SK-N-SH (cell line): ENCODE measurements around the gene GRIK1. TPM values are rescaled to one million over a fixed set of nuclear protein-coding genes. Genes with fewer than 3 reads are reported as not detected.

ENCODE experiments used
- CTCF ChIA-PET: fragments of 300-600, 350-600 bp; formaldehyde crosslinking; extraction: SDS; loops from one replicate; lab custom pipeline; 2021; lab: Yijun Ruan, JAX
- POLR2A ChIA-PET: fragments of 350-600 bp; sonication (Branson Sonifier 250); formaldehyde crosslinking; extraction: SDS; loops from one replicate; lab custom pipeline; 2020; ENCODE audit warnings: antibody characterized with exemption, inconsistent platforms; lab: Yijun Ruan, JAX
- DNase-seq: peaks from one replicate; pipeline ENCODE4 v3.0.0; 2012
- H2AFZ ChIP-seq: fragments of 200-600 bp; sonication (generic); 2 replicates; pipeline ENCODE4 v1.8.1; 2016; ENCODE audit warnings: antibody characterized with exemption, mild to moderate bottlenecking, low read depth
- H3F3A ChIP-seq: fragments of 200-600 bp; sonication (generic); replicated peaks from 2 replicates; pipeline ENCODE3; 2016; ENCODE audit warnings: antibody characterized with exemption, mild to moderate bottlenecking; ENCODE audit not compliant: insufficient read depth
- H3K27ac ChIP-seq, 2 experiments: fragments of 200-500 bp in 1 of 2; fragments of 200-600 bp in 1 of 2; sonication (Bioruptor generic) in 1 of 2; sonication (generic), shearing (Covaris generic) in 1 of 2; 2 replicates each; pipeline versions ENCODE4 v1.5.1 to v1.6.1; 2014 to 2016; ENCODE audit warnings: low read depth in 2 of 2, inconsistent platforms in 1 of 2, low read length in 1 of 2, mild to moderate bottlenecking in 1 of 2, mixed read lengths in 1 of 2
- H3K27me3 ChIP-seq: fragments of 200-600 bp; sonication (generic), shearing (Covaris generic); 2 replicates; pipeline ENCODE4 v1.6.1; 2016; ENCODE audit warnings: mixed run types; ENCODE audit not compliant: insufficient read depth
- H3K36me3 ChIP-seq, 2 experiments: fragments of 200-500 bp in 1 of 2; fragments of 200-600 bp in 1 of 2; sonication (Bioruptor generic) in 1 of 2; sonication (generic) in 1 of 2; replicated peaks in 1 of 2; 2 replicates each; pipeline versions ENCODE3 to v1.5.1; 2014 to 2016; ENCODE audit warnings: low read length in 1 of 2, mild to moderate bottlenecking in 1 of 2; ENCODE audit not compliant: insufficient read depth in 2 of 2, control insufficient read depth in 1 of 2
- H3K4me1 ChIP-seq, 2 experiments: fragments of 200-500 bp in 1 of 2; fragments of 200-600 bp in 1 of 2; sonication (Bioruptor generic) in 1 of 2; sonication (generic), shearing (Covaris generic) in 1 of 2; 2 replicates each; pipeline versions ENCODE4 v1.5.1 to v1.6.1; 2014 to 2016; ENCODE audit warnings: low read depth in 1 of 2, low read length in 1 of 2, mixed run types in 1 of 2; ENCODE audit not compliant: insufficient read depth in 2 of 2, control insufficient read depth in 1 of 2
- H3K4me2 ChIP-seq: fragments of 200-600 bp; sonication (generic), shearing (Covaris generic); 2 replicates; pipeline ENCODE4 v1.6.1; 2017; ENCODE audit warnings: mixed run types
- H3K4me3 ChIP-seq, 2 experiments: fragments of 200-500 bp in 1 of 2; fragments of 200-600 bp in 1 of 2; sonication (Bioruptor generic) in 1 of 2; sonication (generic), shearing (Covaris generic) in 1 of 2; 2 replicates each; pipeline versions ENCODE4 v1.5.1 to v1.8.1; 2014 to 2016; ENCODE audit warnings: low read depth in 2 of 2, inconsistent platforms in 1 of 2, low read length in 1 of 2, mild to moderate bottlenecking in 1 of 2, mixed read lengths in 1 of 2, moderate library complexity in 1 of 2
- H3K79me2 ChIP-seq: fragments of 200-600 bp; sonication (generic); 2 replicates; pipeline ENCODE4 v1.8.1; 2017; ENCODE audit warnings: mild to moderate bottlenecking; ENCODE audit not compliant: insufficient read depth
- H3K9ac ChIP-seq: fragments of 200-600 bp; sonication (generic); 2 replicates; pipeline ENCODE4 v1.6.1; 2017; ENCODE audit warnings: mixed run types
- H3K9me2 ChIP-seq: fragments of 200-600 bp; sonication (generic); 2 replicates; pipeline ENCODE4 v1.6.1; 2017; ENCODE audit warnings: mixed run types
- H3K9me3 ChIP-seq: fragments of 200-600 bp; sonication (generic); 2 replicates; pipeline ENCODE4 v1.6.1; 2017; ENCODE audit warnings: mixed run types, mild to moderate bottlenecking, moderate library complexity
- H4K20me1 ChIP-seq: fragments of 200-600 bp; sonication (generic); 2 replicates; pipeline ENCODE4 v1.6.1; 2017; ENCODE audit warnings: mild to moderate bottlenecking, mixed run types; ENCODE audit not compliant: insufficient read depth
- ELF1 ChIP-seq: IDR thresholded peaks from 2 replicates; pipeline ENCODE4 v1.4.0; 2012
- EP300 ChIP-seq, 2 experiments: IDR thresholded peaks; 2 replicates each; pipeline versions ENCODE4 v1.4.0 to v1.6.1; 2012; ENCODE audit warnings: borderline replicate concordance in 1 of 2, low read depth in 1 of 2, low read length in 1 of 2
- FOSL2 ChIP-seq: IDR thresholded peaks from 2 replicates; pipeline ENCODE4 v1.4.0; 2012; ENCODE audit warnings: low read depth, mild to moderate bottlenecking, moderate library complexity, borderline replicate concordance
- FOXJ3 ChIP-seq: sonication (generic); formaldehyde crosslinking; IDR thresholded peaks from 2 replicates; pipeline ENCODE4 v1.5.1; 2020; ENCODE audit warnings: mild to moderate bottlenecking, missing genetic modification reagents
- GABPA ChIP-seq: IDR thresholded peaks from 2 replicates; pipeline ENCODE4 v1.4.0; 2012; ENCODE audit warnings: low read depth, mild to moderate bottlenecking
- GATA2 ChIP-seq: sonication (generic); formaldehyde crosslinking; IDR thresholded peaks from 2 replicates; pipeline ENCODE4 v1.5.0; 2020; ENCODE audit warnings: mild to moderate bottlenecking, missing genetic modification reagents
- IRF3 ChIP-seq: fragments of 150-350 bp; IDR thresholded peaks from 2 replicates; pipeline ENCODE4 v1.6.1; 2016; ENCODE audit warnings: mild to moderate bottlenecking, low read depth, low read length
- JUND ChIP-seq: IDR thresholded peaks from 2 replicates; pipeline ENCODE4 v1.4.0; 2012
- MAX ChIP-seq: IDR thresholded peaks from 2 replicates; pipeline ENCODE4 v1.4.0; 2012; ENCODE audit warnings: low read depth
- NFIC ChIP-seq: IDR thresholded peaks from 2 replicates; pipeline ENCODE4 v1.4.0; 2012; ENCODE audit warnings: borderline replicate concordance
- NRF1 ChIP-seq: IDR thresholded peaks from 2 replicates; pipeline ENCODE4 v1.6.1; 2012; ENCODE audit warnings: low read depth, mild to moderate bottlenecking, low read length
- PBX3 ChIP-seq: IDR thresholded peaks from 2 replicates; pipeline ENCODE4; 2012
- POLR2AphosphoS5 ChIP-seq: IDR thresholded peaks from 2 replicates; pipeline ENCODE4 v1.6.1; 2012; ENCODE audit warnings: low read depth, low read length
- RAD21 ChIP-seq: IDR thresholded peaks from 2 replicates; pipeline ENCODE4 v1.6.1; 2012; ENCODE audit warnings: mild to moderate bottlenecking, low read length
- RFX5 ChIP-seq: IDR thresholded peaks from 2 replicates; pipeline ENCODE4 v1.6.1; 2012; ENCODE audit warnings: mild to moderate bottlenecking, improper control_type of control experiment, low read length
- SIN3A ChIP-seq: IDR thresholded peaks from 2 replicates; pipeline ENCODE4 v1.6.1; 2012; ENCODE audit warnings: low read depth, mild to moderate bottlenecking, low read length, moderate library complexity, borderline replicate concordance
- SMC3 ChIP-seq: IDR thresholded peaks from 2 replicates; pipeline ENCODE4 v1.6.1; 2012; ENCODE audit warnings: low read depth, low read length, improper control_type of control experiment
- TAF1 ChIP-seq: IDR thresholded peaks from 2 replicates; pipeline ENCODE4 v1.6.1; 2012; ENCODE audit warnings: low read depth, mild to moderate bottlenecking, low read length, moderate library complexity, borderline replicate concordance
- TCF12 ChIP-seq: IDR thresholded peaks from 2 replicates; pipeline ENCODE4 v1.4.0; 2012
- TEAD4 ChIP-seq: IDR thresholded peaks from 2 replicates; pipeline ENCODE4 v1.4.0; 2012; ENCODE audit warnings: mild to moderate bottlenecking, borderline replicate concordance; ENCODE audit not compliant: insufficient read depth
- WGBS: methylation state at CpG from one replicate; pipeline ENCODE4 v1.1.6; 2017; ENCODE audit warnings: low lambda C conversion rate; 5-methylcytosine and 5-hydroxymethylcytosine counted together
- polyA plus RNA-seq, 3 experiments: library from polyadenylated mRNA; depleted of rRNA; stranded (reverse); fragments of >200 nt; gene quantifications; 2 replicates each; pipeline ENCODE4 v1.2.3, GENCODE V29; 2012
- TF ChIP-seq, protein P1 (sequence below): IDR thresholded peaks from 2 replicates; pipeline ENCODE4 v1.6.1; 2012; ENCODE audit warnings: mild to moderate bottlenecking, low read depth, low read length, moderate library complexity

The GRIK1 gene
- polyA plus RNA-seq, 1 of the 3 experiments (the other 2 are of a cell fraction), result not detected

DNA sequence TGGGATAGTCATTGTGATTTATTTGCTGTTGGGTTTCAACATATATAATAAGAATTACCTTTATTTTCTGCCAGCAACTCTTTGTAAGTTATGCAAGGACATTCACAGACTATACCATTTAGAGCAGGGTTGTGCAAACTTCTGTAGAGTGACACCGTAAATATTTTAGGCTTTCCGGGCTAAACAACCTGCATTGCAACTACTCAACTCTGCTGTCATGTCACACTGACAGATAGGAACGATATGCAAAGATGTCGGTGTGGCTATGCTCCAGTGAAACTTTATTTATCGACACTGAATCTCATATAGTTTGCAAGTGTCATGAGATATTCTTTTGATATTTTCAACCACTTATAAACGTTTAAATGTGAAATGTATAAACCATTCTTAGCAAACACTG is 430.7 kb downstream of the GRIK1 start:
- H2AFZ ChIP-seq, result no peak overlapping the region
- H3K27ac ChIP-seq, result no peak overlapping the region
- DNase-seq, result no peak
- CTCF ChIA-PET, result no interaction called here
- H4K20me1 ChIP-seq, result no peaks in the 10 kb centered on the region
- no peaks in the 10 kb centered on the region for H3K27me3 ChIP-seq
- no peak for TF ChIP-seq POLR2AphosphoS5
- TF ChIP-seq MAX, result no peak
- no peak for TF ChIP-seq ELF1
- TF ChIP-seq EP300 (IDR thresholded peaks at IDR 0.05; ENCODE audit: borderline replicate concordance in 1 of 2, low read depth in 1 of 2, low read length in 1 of 2), result no peak
- TF ChIP-seq FOSL2, result no peak
- no peak for TF ChIP-seq NFIC
- TF ChIP-seq NRF1, result no peak
- TF ChIP-seq PBX3, result no peak
- TF ChIP-seq JUND, result no peak
- TF ChIP-seq GABPA, result no peak
- no peak for TF ChIP-seq RFX5
- no peak overlapping the region for H3K4me3 ChIP-seq
- no peaks in the 10 kb centered on the region for H3F3A ChIP-seq
- H3K36me3 ChIP-seq, result no peaks in the 10 kb centered on the region
- H3K4me2 ChIP-seq, result no peak overlapping the region
- POLR2A ChIA-PET, result no interaction called here
- H3K4me1 ChIP-seq, result no peaks in the 10 kb centered on the region
- no peak overlapping the region for H3K9ac ChIP-seq
- H3K9me2 ChIP-seq, result no peaks in the 10 kb centered on the region
- WGBS, result 51% methylated on average over 6 of the region's 6 CpGs
- H3K79me2 ChIP-seq, result no peaks in the 10 kb centered on the region
- H3K9me3 ChIP-seq, result no peaks in the 10 kb centered on the region

DNA sequence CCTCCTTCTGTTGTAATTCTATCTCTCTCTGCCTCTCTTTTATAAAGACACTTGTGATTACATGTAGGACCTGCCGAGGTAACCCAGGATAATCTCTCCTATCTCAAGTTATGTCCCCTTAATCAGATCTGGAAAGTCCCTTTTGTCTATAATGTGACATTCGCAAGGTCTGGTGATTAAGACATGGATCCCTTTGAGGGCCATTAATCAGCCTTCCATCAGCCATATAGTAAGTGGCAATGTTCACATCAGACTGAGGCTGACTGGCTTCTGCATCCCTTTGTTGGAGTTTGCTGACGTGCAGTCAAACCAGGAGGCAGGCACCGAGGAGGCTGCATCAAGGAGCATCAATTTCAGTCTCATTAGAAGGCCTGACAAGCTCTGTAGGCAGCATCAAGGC is 431.5 kb downstream of the GRIK1 start:
- H2AFZ ChIP-seq, result no peak overlapping the region
- WGBS, result 65% methylated on average over 4 of the region's 4 CpGs
- no peaks in the 10 kb centered on the region for H3F3A ChIP-seq
- DNase-seq, result no peak
- no peaks in the 10 kb centered on the region for H3K27me3 ChIP-seq
- H3K9me2 ChIP-seq, result no peaks in the 10 kb centered on the region
- H3K4me1 ChIP-seq, result no peaks in the 10 kb centered on the region
- no peak overlapping the region for H3K4me3 ChIP-seq
- POLR2A ChIA-PET, result no interaction called here
- H3K4me2 ChIP-seq, result no peak overlapping the region
- no peak overlapping the region for H3K9ac ChIP-seq
- H3K9me3 ChIP-seq, result no peaks in the 10 kb centered on the region
- H3K79me2 ChIP-seq, result no peaks in the 10 kb centered on the region
- CTCF ChIA-PET, result no interaction called here
- H3K36me3 ChIP-seq, result no peaks in the 10 kb centered on the region
- TF ChIP-seq, protein P1, sequence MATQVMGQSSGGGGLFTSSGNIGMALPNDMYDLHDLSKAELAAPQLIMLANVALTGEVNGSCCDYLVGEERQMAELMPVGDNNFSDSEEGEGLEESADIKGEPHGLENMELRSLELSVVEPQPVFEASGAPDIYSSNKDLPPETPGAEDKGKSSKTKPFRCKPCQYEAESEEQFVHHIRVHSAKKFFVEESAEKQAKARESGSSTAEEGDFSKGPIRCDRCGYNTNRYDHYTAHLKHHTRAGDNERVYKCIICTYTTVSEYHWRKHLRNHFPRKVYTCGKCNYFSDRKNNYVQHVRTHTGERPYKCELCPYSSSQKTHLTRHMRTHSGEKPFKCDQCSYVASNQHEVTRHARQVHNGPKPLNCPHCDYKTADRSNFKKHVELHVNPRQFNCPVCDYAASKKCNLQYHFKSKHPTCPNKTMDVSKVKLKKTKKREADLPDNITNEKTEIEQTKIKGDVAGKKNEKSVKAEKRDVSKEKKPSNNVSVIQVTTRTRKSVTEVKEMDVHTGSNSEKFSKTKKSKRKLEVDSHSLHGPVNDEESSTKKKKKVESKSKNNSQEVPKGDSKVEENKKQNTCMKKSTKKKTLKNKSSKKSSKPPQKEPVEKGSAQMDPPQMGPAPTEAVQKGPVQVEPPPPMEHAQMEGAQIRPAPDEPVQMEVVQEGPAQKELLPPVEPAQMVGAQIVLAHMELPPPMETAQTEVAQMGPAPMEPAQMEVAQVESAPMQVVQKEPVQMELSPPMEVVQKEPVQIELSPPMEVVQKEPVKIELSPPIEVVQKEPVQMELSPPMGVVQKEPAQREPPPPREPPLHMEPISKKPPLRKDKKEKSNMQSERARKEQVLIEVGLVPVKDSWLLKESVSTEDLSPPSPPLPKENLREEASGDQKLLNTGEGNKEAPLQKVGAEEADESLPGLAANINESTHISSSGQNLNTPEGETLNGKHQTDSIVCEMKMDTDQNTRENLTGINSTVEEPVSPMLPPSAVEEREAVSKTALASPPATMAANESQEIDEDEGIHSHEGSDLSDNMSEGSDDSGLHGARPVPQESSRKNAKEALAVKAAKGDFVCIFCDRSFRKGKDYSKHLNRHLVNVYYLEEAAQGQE, result no peak
- no peak for TF ChIP-seq TEAD4
- TF ChIP-seq SIN3A, result no peak
- no peak for TF ChIP-seq FOSL2
- no peak for TF ChIP-seq TCF12
- no peak for TF ChIP-seq SMC3
- TF ChIP-seq RAD21, result no peak
- TF ChIP-seq IRF3, result no peak
- no peak for TF ChIP-seq NRF1
- TF ChIP-seq RFX5, result no peak
- TF ChIP-seq POLR2AphosphoS5, result no peak
- TF ChIP-seq GATA2, result no peak
- no peak for TF ChIP-seq JUND
- TF ChIP-seq NFIC, result no peak
- no peak for TF ChIP-seq TAF1
- no peak for TF ChIP-seq MAX
- no peak for TF ChIP-seq FOXJ3 (CRISPR knock-in tag)
- H3K27ac ChIP-seq, result no peak overlapping the region
- no peaks in the 10 kb centered on the region for H4K20me1 ChIP-seq
